Spleen (tissue), 7 donors: Measurements from ENCODE around the gene BMPR1A.

ENCODE experiments used
- POLR2AphosphoS5 ChIP-seq, 3 donors: sonication (generic); formaldehyde crosslinking; IDR thresholded peaks; one replicate each; pipeline ENCODE4 v1.5.1; 2017; ENCODE audit warnings: antibody characterized with exemption in 3 of 3
- TF ChIP-seq, protein P1 (sequence below), 11 experiments: fragments of 200-600 bp in 7 of 11; fragments of 450-650 bp in 4 of 11; sonication (generic) in 4 of 11; IDR thresholded peaks in 8 of 11; conservative IDR thresholded peaks in 3 of 11; 1 replicate in 7 of 11; 2 replicates in 4 of 11; pipeline versions ENCODE4 v1.4.0 to v1.8.0; 2016 to 2021; ENCODE audit warnings: antibody characterized with exemption in 11 of 11, inconsistent platforms in 4 of 11, mild to moderate bottlenecking in 1 of 11
- donor health status: DM: no; HTN: no; CAD: no; lungs with moderate emphysema.
- donor health status: DM: no; HTN: no; CAD: no.
- donor health status: DM: no; HTN: no; CAD: no.

DNA sequence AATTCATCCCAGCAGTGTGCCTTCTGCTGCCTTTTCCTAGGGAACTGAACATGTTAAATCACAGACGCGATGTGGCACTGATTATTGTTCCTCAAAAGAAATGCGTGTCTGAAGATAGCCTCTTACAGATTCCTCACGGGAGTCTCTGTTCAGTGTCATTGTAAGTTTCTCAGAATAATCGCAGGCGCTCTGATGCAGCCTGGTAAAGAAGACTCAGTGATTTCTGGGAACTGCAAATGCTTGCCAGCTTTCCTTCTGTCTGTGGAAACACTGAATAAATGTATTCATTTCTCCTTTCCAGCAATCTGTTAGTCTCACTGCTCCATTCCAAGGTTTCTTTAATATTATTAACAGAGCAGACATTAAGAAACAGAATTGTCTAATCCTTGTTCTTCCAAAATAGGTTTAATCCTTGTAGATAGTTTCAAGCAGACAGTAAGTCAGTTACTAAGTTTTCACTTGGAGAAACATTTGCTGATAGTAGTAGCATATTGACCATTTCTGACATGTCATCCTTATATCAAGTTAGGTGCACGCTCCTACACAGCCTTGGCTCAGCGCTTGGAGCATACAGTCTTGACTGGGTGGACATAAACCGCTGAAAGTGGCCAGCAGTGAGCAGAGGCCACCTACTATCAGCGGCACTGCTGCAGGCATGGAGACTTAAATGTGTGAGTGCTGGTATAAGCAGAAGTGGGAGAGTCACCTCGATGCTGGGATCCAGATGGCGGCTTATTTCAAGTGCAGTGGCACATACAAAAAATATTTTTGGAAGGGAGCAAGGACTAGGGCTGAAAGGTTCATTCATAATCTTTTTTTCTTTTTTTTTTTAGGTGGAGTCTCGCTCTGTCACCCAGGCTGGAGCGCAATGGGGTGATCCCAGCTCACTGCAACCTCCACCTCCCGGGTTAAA is 173.3 kb downstream of the BMPR1A start:
- TF ChIP-seq, protein P1, sequence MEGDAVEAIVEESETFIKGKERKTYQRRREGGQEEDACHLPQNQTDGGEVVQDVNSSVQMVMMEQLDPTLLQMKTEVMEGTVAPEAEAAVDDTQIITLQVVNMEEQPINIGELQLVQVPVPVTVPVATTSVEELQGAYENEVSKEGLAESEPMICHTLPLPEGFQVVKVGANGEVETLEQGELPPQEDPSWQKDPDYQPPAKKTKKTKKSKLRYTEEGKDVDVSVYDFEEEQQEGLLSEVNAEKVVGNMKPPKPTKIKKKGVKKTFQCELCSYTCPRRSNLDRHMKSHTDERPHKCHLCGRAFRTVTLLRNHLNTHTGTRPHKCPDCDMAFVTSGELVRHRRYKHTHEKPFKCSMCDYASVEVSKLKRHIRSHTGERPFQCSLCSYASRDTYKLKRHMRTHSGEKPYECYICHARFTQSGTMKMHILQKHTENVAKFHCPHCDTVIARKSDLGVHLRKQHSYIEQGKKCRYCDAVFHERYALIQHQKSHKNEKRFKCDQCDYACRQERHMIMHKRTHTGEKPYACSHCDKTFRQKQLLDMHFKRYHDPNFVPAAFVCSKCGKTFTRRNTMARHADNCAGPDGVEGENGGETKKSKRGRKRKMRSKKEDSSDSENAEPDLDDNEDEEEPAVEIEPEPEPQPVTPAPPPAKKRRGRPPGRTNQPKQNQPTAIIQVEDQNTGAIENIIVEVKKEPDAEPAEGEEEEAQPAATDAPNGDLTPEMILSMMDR (IDR thresholded peaks at IDR 0.05 in 8 of 11, conservative IDR thresholded peaks at IDR 0.05 in 3 of 11), result no peak
- TF ChIP-seq POLR2AphosphoS5 (IDR thresholded peaks at IDR 0.05), result no peak
